ENCODE data around the gene SDR42E1.
"Not testable (repeated sequence)": the region's sequence is repeated elsewhere in the genome, so short reads cannot be mapped to it uniquely, and the experiment has no call there.

SDR42E1 gene

DNA sequence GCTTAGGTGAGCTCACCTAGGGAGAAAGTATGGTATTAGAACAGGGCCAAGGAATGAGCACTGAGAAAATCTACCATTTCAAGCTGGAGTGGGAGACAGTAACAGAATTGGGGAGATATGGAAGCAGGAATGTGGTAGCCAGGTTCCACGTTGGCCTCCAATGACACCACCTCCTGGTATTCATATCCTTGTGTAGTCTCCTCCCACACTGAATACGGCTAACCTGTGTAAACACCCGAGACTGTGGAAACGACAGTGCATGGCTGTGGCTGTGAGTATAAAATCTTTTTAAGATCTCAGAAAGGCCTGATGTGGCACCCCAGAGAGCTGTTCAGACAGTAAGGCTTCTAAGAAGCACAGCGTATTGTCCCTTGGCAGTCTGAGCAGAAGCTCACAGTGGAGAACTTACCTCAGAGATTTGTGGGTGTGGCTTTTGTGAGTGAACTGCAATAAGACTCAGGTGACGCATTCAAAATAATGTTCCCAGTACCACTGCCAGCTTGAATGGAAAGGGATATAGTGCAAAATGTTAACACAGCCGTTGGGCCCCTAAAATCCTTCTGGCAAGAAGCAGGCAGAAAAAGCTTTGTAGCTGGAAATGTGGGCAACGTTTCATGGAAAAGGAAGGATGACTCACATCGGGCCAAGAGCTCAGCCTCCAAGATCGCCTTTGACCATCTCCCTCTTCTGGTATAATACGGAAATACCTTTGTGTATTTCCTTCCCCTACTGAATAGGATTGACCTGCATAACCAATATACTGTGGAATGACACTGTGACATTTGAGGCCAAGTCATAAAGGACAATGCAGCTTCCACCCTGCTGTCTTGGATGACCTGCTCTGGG, 14.4 kb downstream of the SDR42E1 start:
- Mint-ChIP-seq H3K27me3 (no peaks in the 10 kb centered on the region), H3K9me3 (no peaks in the 10 kb centered on the region), H3K36me3 (peaks cover 6% of the 10 kb centered on the region), H3K27ac (no peak overlapping the region), H3K4me3 (no peak overlapping the region), H3K4me1 (no peaks in the 10 kb centered on the region)

DNA sequence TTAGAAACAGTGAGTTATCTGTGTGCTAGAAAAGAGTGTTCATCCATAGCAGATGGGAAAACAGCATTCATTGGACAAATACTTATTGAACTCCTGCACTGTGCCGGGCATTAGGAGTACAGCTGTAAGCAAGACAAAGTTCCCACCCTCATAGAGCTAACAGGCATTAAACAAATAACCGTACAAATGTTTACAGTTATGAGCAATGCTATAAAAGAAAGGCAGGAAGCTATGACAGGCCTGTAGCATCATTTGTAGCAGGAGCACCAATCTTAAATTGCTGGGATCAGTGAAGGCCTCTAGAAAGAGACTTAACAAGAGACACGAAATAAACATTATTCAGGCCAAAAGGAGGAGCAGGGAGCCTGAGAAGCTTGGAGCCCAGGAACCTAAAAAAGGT, 15.6 kb downstream of the SDR42E1 start:
- Mint-ChIP-seq H3K4me3 (no peak overlapping the region), H3K36me3 (peaks cover 5% of the 10 kb centered on the region), H3K9me3 (no peaks in the 10 kb centered on the region), H3K27me3 (no peaks in the 10 kb centered on the region), H3K27ac (no peak overlapping the region), H3K4me1 (no peaks in the 10 kb centered on the region)

DNA sequence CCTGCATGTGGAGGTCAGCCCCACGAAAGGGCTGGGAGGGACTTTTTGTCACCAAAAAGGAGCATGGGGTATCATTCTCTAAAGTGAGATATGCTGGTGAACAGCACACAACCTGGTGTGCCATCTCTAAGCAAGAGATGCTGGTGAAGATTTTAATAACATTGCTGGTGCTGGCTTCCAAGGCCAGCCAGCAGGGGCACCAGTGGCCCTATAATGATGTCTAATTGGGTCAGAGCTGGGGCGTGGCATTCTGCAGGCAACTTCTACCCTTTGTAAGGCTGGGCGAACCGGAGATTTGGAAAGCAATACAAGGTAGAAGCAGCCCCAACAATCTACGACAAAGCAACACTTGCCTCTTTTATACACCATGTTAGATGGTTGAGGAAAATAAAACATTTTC, 16.8 kb downstream of the SDR42E1 start:
- no peak overlapping the region for H3K27ac Mint-ChIP-seq
- H3K4me1 Mint-ChIP-seq: no peaks in the 10 kb centered on the region
- H3K9me3 Mint-ChIP-seq: no peaks in the 10 kb centered on the region
- H3K36me3 Mint-ChIP-seq: peaks cover 5% of the 10 kb centered on the region
- no peaks in the 10 kb centered on the region for H3K27me3 Mint-ChIP-seq
- no peak overlapping the region for H3K4me3 Mint-ChIP-seq

DNA sequence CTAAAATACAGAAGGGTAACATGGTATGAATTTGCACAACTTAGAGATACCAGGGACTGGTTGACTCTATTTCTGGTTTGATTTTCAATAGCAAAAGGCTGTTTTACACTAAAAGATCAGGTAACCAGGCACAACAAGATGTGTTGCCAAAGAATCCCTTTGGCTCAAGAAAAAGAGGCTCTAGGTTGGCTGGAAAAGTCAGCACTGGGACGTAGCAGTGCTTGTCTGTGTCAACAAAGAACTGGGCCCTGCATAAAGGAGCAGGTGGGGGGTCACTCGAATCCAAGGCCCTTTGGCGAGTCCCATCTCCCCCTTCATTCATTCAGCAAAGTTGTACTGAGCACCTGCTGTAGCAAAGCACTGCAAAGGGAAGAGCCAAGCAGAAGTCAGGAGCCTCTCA, 18.4 kb downstream of the SDR42E1 start:
- no peaks in the 10 kb centered on the region for H3K27me3 Mint-ChIP-seq
- no peak overlapping the region for H3K4me3 Mint-ChIP-seq
- no peaks in the 10 kb centered on the region for H3K4me1 Mint-ChIP-seq
- H3K9me3 Mint-ChIP-seq: no peaks in the 10 kb centered on the region
- H3K36me3 Mint-ChIP-seq: no peaks in the 10 kb centered on the region
- H3K27ac Mint-ChIP-seq: no peak overlapping the region

DNA sequence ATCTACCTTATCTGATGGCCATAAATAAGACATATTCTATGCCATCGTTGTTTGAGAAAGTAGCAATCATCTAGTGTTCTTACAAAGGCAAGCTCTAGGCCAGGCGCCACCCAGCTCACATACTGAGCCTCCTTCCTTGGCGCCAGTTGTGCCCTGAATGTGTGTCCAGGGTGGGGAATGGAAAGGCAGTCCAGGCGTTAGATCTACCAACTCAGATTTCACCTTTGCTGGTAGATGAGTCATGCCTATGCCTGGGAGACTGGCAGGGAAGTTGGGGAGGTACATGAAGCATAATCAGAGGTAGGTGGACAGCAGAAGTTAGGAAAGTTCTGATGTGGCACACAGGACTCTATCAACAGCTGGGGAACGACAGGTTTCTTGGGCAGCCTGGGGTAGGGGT, 23.6 kb downstream of the SDR42E1 start:
- H3K4me1 Mint-ChIP-seq: no peaks in the 10 kb centered on the region
- H3K36me3 Mint-ChIP-seq: no peaks in the 10 kb centered on the region
- H3K27ac Mint-ChIP-seq: no peak overlapping the region
- no peak overlapping the region for H3K4me3 Mint-ChIP-seq
- no peaks in the 10 kb centered on the region for H3K9me3 Mint-ChIP-seq
- H3K27me3 Mint-ChIP-seq: peaks cover 5% of the 10 kb centered on the region

DNA sequence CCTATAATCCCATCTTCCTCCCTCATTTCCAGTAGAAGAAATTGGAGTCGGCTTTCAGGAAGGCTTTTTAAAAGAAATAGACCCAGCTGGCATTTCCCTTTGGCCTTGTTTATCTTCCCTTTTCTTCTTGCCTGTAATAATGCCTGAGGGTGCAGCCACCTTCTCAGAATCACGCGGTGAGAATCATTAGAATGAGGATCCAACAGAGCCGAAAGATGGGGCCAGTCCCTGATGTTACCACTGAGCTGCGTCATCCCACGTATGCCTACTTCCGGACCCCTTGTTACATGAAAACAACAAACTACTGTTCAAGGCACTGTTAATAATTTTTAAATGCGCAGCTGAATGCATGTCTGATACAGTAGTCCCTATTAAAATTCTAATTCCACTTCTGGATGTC, 24.1 kb downstream of the SDR42E1 start:
- Mint-ChIP-seq H3K4me1 (no peaks in the 10 kb centered on the region), H3K27me3 (peaks cover 5% of the 10 kb centered on the region), H3K4me3 (no peak overlapping the region), H3K9me3 (no peaks in the 10 kb centered on the region), H3K36me3 (no peaks in the 10 kb centered on the region), H3K27ac (no peak overlapping the region)

DNA sequence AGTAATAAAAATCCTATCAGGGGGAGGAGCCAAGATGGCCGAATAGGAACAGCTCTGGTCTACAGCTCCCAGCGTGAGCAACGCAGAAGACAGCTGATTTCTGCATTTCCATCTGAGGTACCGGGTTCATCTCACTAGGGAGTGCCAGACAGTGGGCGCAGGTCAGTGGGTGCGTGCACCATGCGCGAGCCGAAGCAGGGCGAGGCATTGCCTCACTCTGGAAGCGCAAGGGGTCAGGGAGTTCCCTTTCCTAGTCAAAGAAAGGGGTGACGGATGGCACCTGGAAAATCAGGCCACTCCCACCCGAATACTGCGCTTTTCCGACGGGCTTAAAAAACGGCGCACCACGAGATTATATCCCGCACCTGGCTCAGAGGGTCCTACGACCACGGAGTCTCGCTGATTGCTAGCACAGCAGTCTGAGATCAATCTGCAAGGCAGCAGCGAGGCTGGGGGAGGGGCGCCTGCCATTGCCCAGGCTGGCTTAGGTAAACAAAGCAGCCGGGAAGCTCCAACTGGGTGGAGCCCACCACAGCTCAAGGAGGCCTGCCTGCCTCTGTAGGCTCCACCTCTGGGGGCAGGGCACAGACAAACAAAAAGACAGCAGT, 33.8 kb downstream of the SDR42E1 start:
- H3K4me1 Mint-ChIP-seq, H3K4me3 Mint-ChIP-seq, H3K27ac Mint-ChIP-seq, H3K27me3 Mint-ChIP-seq, H3K36me3 Mint-ChIP-seq: not testable (repeated sequence)
- peaks cover 13% of the 10 kb centered on the region for H3K9me3 Mint-ChIP-seq

DNA sequence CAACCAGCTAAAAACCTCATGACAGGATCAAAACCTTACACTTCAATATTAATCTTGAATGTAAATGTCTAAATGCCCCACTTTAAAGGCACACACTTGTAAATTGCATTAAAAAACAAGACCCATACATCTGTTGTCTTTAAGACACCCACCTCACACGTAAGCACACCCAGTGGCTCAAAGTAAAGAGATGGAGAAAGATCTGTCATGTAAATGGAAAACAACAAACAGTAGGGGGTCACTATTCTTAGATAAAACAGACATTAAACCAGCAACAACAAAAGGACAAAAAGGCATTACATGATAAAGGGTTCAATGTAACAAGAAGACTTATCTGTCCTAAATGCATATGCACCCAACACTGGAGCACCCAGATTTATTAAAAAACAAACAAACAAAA, 35.6 kb downstream of the SDR42E1 start:
- Mint-ChIP-seq H3K27ac (no peak overlapping the region), H3K4me1 (no peaks in the 10 kb centered on the region), H3K9me3 (peaks cover 28% of the 10 kb centered on the region), H3K4me3 (no peak overlapping the region), H3K27me3 (peaks cover 11% of the 10 kb centered on the region), H3K36me3 (peaks cover 4% of the 10 kb centered on the region)

DNA sequence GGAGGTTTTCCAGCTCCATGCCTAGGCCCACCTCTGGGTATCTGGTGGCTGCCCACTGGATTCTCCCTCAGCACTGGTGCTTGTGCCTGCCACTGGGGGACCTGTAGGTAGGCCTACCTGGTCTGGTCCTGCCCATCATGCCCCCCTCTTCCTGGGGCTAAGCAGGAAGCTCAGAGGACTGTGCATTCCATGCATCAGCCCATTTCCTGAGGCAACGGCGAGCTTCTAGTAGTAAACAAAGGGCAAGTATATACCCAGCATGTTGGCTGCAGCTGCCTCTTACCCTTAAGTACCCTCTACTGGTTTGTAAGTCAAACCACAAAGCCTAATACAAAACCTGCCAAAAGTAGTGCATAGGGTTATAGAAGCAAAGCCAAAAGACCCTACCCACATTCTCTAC, 37.5 kb downstream of the SDR42E1 start:
- Mint-ChIP-seq H3K9me3 (peaks cover 30% of the 10 kb centered on the region), H3K4me3 (no peak overlapping the region)

DNA sequence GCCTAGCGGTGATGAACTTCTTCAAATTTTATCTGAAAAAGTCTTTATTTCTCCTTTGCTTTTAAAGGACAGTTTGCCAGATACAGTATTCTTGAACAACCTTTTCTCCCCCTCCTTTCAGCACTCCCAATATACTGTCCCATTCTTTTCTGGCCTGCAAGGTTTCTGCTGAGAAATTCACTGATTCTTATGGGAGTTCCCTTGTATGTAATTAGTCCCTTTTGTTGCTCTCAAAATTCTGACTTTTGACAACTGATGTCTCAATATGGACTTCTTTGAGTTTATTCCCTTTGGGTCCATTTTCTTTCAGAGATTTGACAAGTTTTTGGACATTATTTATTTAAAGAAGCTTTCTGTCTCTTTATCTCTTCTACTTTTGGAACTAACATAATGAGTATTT, 39.4 kb downstream of the SDR42E1 start:
- H3K36me3 Mint-ChIP-seq: peaks cover 4% of the 10 kb centered on the region
- H3K9me3 Mint-ChIP-seq: peaks cover 30% of the 10 kb centered on the region
- H3K4me1 Mint-ChIP-seq: no peaks in the 10 kb centered on the region
- no peak overlapping the region for H3K27ac Mint-ChIP-seq
- H3K27me3 Mint-ChIP-seq: peaks cover 9% of the 10 kb centered on the region
- no peak overlapping the region for H3K4me3 Mint-ChIP-seq

More for the DNA sequence above, 37.5 kb downstream of the SDR42E1 start:
- no peak overlapping the region for H3K27ac Mint-ChIP-seq
- H3K36me3 Mint-ChIP-seq: peaks cover 4% of the 10 kb centered on the region
- H3K4me1 Mint-ChIP-seq: no peaks in the 10 kb centered on the region
- peaks cover 11% of the 10 kb centered on the region for H3K27me3 Mint-ChIP-seq

DNA sequence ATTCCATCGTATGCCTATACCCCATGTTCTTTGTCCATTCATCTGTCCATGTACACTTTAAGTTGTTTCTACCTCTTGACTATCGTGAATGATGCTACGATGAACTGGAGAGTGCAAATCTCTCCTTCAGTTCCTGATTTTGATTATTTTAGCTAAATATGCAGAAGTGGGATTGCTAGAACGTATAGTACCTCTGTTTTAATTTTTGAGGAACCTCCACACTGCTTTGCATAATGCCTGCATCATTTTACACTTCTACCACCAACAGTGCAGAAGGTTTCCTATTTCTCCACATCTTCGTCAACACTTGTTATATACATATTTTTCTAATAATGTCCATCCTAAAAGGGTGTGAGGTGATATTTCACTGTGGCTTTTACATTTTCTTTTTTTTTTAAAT, 43.9 kb downstream of the SDR42E1 start:
- Mint-ChIP-seq H3K4me1 (no peaks in the 10 kb centered on the region), H3K27ac (no peak overlapping the region), H3K9me3 (peaks cover 17% of the 10 kb centered on the region), H3K36me3 (peaks cover 1% of the 10 kb centered on the region), H3K27me3 (peaks cover 11% of the 10 kb centered on the region), H3K4me3 (no peak overlapping the region)

DNA sequence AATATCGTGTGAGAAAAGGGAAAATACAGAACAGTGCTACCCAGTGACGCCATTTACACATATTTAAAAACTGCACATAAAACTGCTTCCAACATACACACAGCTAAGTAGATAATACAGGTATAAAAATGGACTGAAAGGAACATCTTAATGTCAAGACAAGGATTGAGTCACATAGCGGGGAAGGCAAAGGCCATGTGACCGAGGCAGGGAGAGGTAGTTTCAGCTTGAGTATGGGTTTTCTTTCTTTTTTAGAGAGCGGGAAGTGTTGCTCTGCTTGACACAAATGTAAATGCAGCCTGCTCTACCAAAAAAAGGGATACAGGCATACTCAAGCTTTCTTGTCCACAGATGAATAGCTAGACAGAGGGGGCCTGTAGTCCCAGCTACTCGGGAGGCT, 46.5 kb downstream of the SDR42E1 start:
- H3K9me3 Mint-ChIP-seq: no peaks in the 10 kb centered on the region
- peaks cover 7% of the 10 kb centered on the region for H3K27me3 Mint-ChIP-seq
- H3K4me1 Mint-ChIP-seq: no peaks in the 10 kb centered on the region
- H3K27ac Mint-ChIP-seq: no peak overlapping the region
- no peaks in the 10 kb centered on the region for H3K36me3 Mint-ChIP-seq
- H3K4me3 Mint-ChIP-seq: no peak overlapping the region

DNA sequence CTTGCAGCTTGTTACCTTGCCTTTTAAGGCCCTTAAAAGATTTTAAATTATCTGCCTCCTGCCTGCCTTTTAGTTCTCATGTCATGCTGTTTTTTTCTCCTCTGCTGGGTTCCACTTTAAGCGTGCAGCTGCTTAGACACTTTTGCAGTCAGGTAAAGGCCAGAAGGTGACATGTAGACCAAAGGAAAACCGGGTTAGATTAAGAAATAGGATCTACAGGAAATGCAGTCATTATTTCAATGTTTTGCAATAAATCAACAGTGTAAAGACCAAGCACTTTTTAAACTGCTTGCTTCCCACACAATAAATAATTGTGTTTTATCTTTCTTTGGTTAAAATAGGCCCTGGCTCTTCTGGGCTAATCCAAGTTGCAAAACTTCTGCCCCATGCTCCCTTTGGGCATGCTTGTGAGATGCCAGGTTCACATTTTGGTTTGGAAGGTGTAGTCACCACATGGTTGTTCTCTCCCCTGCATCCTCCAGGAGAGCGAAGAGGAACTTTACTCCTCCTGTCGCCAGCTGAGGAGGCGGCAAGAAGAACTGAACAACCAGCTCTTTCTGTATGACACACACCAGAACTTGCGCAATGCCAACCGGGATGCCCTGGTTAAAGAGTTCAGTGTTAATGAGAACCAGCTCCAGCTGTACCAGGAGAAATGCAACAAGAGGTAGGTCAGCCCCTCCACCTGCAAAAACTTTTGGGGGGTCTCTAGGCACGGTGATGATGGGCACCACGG, 54.9 kb downstream of the SDR42E1 start:
- Mint-ChIP-seq H3K27me3 (no peaks in the 10 kb centered on the region), H3K4me1 (no peaks in the 10 kb centered on the region), H3K27ac (no peak overlapping the region), H3K9me3 (peaks cover 4% of the 10 kb centered on the region), H3K4me3 (no peak overlapping the region), H3K36me3 (peaks cover 2% of the 10 kb centered on the region)

DNA sequence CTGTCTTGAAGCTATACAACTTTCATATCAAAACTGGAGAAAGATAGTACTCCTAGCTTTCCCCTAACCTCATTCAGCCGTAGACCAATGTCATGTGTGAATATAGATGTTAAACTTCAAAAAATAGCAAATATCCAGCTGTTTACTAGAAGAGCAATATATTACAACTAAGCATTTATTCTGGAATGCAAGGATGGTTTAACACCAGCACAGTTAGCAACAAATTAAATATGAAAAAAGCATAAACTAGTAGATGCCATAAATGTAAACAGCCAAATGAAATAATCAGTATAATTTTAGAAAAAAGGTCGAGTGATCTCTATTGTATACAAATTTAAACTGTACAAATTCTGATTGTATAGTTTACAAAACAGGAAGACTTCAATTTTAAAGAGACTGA, 59.7 kb downstream of the SDR42E1 start:
- Mint-ChIP-seq H3K27ac (no peak overlapping the region), H3K27me3 (peaks cover 2% of the 10 kb centered on the region), H3K36me3 (peaks cover 2% of the 10 kb centered on the region), H3K4me1 (no peaks in the 10 kb centered on the region), H3K9me3 (peaks cover 6% of the 10 kb centered on the region), H3K4me3 (no peak overlapping the region)

DNA sequence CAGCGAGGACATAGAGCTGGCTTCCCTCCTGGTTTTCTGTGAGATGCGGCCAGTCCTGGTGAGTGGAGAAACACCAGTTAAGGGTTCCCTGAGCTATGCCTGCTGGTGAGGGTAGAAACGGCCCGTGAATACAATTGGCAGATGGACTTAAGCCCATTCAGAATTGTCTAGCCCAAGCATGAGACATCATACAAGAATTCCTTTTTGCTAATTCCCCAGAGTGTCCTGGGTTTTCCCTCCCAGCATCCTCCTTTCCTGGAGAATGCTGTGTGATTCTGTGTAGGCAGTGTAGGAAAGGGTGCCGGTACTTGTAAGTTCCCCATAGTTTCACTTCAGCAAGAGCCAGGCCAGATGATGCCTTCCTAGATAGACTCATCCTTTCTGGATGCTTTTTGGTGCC, 65.1 kb downstream of the SDR42E1 start:
- no peak overlapping the region for H3K4me3 Mint-ChIP-seq
- H3K36me3 Mint-ChIP-seq: no peaks in the 10 kb centered on the region
- peaks cover under 1% of the 10 kb centered on the region for H3K9me3 Mint-ChIP-seq
- no peaks in the 10 kb centered on the region for H3K4me1 Mint-ChIP-seq
- H3K27me3 Mint-ChIP-seq: peaks cover 3% of the 10 kb centered on the region
- no peak overlapping the region for H3K27ac Mint-ChIP-seq

DNA sequence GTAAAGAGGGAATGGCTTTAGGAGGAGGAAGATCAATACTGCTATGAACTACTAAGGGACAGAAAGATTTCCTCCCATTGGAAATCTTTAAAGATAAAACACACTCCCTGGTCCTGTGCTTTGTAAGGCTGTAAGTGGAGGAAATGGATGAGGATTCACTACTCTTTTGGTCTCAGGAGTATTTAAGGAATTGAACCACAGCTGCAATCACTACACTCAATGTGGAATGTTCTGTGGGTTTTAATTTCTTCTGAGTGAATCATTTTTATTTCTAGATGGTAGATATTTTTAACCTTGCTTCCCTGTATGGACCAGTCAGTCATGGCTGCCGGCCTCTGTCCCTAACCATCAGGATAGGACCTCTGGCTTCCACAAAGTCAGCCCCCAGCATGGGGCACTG, 65.6 kb downstream of the SDR42E1 start:
- Mint-ChIP-seq H3K4me3 (no peak overlapping the region), H3K36me3 (no peaks in the 10 kb centered on the region), H3K4me1 (no peaks in the 10 kb centered on the region), H3K27me3 (peaks cover 3% of the 10 kb centered on the region), H3K27ac (no peak overlapping the region), H3K9me3 (no peaks in the 10 kb centered on the region)
